ENCODE results near the gene LRIT3. TPM values are rescaled to one million over a fixed set of nuclear protein-coding genes. Genes with fewer than 3 reads are reported as not detected.

LRIT3 gene
- total and polyA plus RNA-seq, 2 of the 13 experiments (the other 11 are each of a cell fraction or from before 2014, with no cell fraction given), result 0.03 TPM; not detected in 1

DNA sequence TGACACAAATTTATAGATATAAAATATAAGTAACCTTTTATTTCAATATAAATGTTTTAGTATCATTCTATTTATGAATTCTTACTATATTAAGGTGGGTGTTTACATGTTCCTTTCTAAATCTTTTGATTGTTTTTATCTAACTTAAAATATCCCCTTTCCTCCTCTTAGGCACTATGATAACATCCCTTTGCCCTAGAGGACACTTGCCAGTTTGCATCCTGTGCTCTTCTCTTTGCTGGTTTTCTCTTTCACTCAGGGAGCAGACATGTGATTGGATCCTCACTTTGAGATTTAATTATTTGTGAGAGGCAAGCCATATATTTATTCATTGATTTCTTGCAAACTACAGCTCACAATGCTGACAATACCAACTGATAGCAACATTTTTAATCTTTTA is 16.2 kb downstream of the LRIT3 start (continued):
- no peak for TF ChIP-seq ZEB1 (IDR thresholded peaks at IDR 0.05; ENCODE audit: insufficient replicate concordance, low read depth)
- TF ChIP-seq, protein P1, sequence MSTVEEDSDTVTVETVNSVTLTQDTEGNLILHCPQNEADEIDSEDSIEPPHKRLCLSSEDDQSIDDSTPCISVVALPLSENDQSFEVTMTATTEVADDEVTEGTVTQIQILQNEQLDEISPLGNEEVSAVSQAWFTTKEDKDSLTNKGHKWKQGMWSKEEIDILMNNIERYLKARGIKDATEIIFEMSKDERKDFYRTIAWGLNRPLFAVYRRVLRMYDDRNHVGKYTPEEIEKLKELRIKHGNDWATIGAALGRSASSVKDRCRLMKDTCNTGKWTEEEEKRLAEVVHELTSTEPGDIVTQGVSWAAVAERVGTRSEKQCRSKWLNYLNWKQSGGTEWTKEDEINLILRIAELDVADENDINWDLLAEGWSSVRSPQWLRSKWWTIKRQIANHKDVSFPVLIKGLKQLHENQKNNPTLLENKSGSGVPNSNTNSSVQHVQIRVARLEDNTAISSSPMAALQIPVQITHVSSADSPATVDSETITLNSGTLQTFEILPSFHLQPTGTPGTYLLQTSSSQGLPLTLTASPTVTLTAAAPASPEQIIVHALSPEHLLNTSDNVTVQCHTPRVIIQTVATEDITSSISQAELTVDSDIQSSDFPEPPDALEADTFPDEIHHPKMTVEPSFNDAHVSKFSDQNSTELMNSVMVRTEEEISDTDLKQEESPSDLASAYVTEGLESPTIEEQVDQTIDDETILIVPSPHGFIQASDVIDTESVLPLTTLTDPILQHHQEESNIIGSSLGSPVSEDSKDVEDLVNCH (CRISPR knock-in tag; IDR thresholded peaks at IDR 0.05), result no peak
- TF ChIP-seq RFX1 (IDR thresholded peaks at IDR 0.05), result no peak

DNA sequence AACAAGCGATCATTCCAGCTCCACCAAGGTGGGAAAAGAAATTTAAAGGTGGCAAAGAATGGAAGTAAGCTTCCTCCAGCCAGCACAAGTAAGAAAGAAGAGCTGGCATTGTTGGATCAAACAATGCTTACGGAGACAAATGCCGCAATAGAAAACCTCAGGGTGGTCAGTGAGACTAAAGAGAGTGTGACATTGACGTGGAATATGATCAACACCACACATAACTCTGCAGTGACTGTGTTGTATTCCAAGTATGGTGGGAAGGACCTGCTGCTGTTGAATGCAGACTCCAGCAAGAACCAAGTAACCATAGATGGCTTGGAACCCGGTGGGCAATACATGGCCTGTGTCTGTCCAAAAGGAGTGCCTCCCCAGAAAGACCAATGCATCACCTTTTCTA is 22.2 kb downstream of the LRIT3 start:
- no peaks in the 10 kb centered on the region for H3K9me3 ChIP-seq (ENCODE audit: low read length)
- no peak overlapping the region for H3K9ac ChIP-seq (ENCODE audit: insufficient read depth, low read depth, low read length)
- intact Hi-C loops (cut with micrococcal nuclease; ENCODE audit: unreplicated experiment) (no loop called here), in situ Hi-C loops (cut with HindIII; ENCODE audit: extremely low pct_ligation_motif_present, low pct_unique_long_range_greater_than_20kb) (no loop called here)
- H3K4me2 ChIP-seq (ENCODE audit: low read depth, low read length), result no peak overlapping the region
- H3K36me3 ChIP-seq (replicated peaks in 1 of 2; ENCODE audit: control insufficient read depth in 1 of 2, insufficient read depth in 2 of 2, low read length in 2 of 2), result no peaks in the 10 kb centered on the region
- no peaks in the 10 kb centered on the region for H3K79me2 ChIP-seq (ENCODE audit: insufficient read depth, low read length)
- DNase-seq (ENCODE audit: low spot score) (no peak), FAIRE-seq (no peak), ATAC-seq (no peak)
- no peak overlapping the region for H3K4me3 ChIP-seq (replicated peaks in 1 of 3; ENCODE audit: insufficient read depth in 1 of 3, low read depth in 2 of 3, low read length in 3 of 3)
- no peak overlapping the region for H2AFZ ChIP-seq (ENCODE audit: low read length)
- no peaks in the 10 kb centered on the region for H3K4me1 ChIP-seq (ENCODE audit: insufficient read depth, low read length)
- POLR2A ChIA-PET, result no interaction called here
- TF ChIP-seq SMAD9 (CRISPR knock-in tag; IDR thresholded peaks at IDR 0.05) (no peak), ZNF768 (CRISPR knock-in tag; IDR thresholded peaks at IDR 0.05) (no peak), SKI (IDR thresholded peaks at IDR 0.05; ENCODE audit: partially characterized antibody) (no peak), ZNF703 (CRISPR knock-in tag; IDR thresholded peaks at IDR 0.05; ENCODE audit: borderline replicate concordance) (no peak), ZNF772 (CRISPR knock-in tag; IDR thresholded peaks at IDR 0.05) (no peak), AKAP8 (CRISPR knock-in tag; IDR thresholded peaks at IDR 0.05) (no peak), FOXA3 (CRISPR knock-in tag; IDR thresholded peaks at IDR 0.05) (no peak), PTBP1 (IDR thresholded peaks at IDR 0.05; ENCODE audit: low read depth, low read length, poor library complexity, severe bottlenecking) (no peak), NBN (conservative IDR thresholded peaks at IDR 0.05) (no peak), WIZ (CRISPR knock-in tag; IDR thresholded peaks at IDR 0.05) (no peak), ZNF883 (CRISPR knock-in tag; IDR thresholded peaks at IDR 0.05; ENCODE audit: not compliant biosample characterization) (no peak), ZNF292 (CRISPR knock-in tag; IDR thresholded peaks at IDR 0.05; ENCODE audit: borderline replicate concordance, low read depth) (no peak), LCORL (IDR thresholded peaks at IDR 0.05) (no peak), LCORL (CRISPR knock-in tag; IDR thresholded peaks at IDR 0.05) (no peak)
- H3K27me3 ChIP-seq (ENCODE audit: control insufficient read depth in 1 of 2, insufficient read depth in 2 of 2, low read length in 2 of 2), result peaks cover 0 to 8% of the 10 kb centered on the region in 2 experiments; a peak in 1 of 5 replicates
- CTCF ChIA-PET (ENCODE audit: low intra/inter-chr PET ratio, low total read pairs), result no interaction called here
- H3K27ac ChIP-seq (ENCODE audit: extremely low read length, insufficient read depth, low read length), result no peak overlapping the region
- 48% methylated on average over 5 of the region's 5 CpGs for WGBS (ENCODE audit: low lambda C conversion rate)
- no TSS peak for BruUV-seq (replicated peaks)
- no peaks in the 10 kb centered on the region for H4K20me1 ChIP-seq (ENCODE audit: insufficient read depth, low read length)

All from HepG2 (cell line).